ENCODE measurements around the gene SLC25A42.
A peak's percentile ranks its signal among the peaks of the same experiment; 100 is the strongest.

- TF ChIP-seq CTCF (IDR thresholded peaks at IDR 0.05) = peak in 3 of 4 experiments; percentile 9 to 33 (median 15)
- peak; percentile 24 to 58 for TF ChIP-seq POLR2A (IDR thresholded peaks at IDR 0.05)
These were observed at the start of gene SLC25A42 for GRCh38 chr19:19063183-19064097.

Data from uterus (tissue), 2 donors.